CD4-positive, alpha-beta T cell (primary cell): ENCODE data around the gene MROH9. TPM values are rescaled to one million over a fixed set of nuclear protein-coding genes. Genes with fewer than 3 reads are reported as not detected.

Source experiments
- ATAC-seq: fragments of 200-7000 bp; cut with Tn5 transposase; one replicate; pipeline ENCODE4 v1.10.0; 2022; ENCODE audit warnings: mild to moderate bottlenecking; ENCODE audit not compliant: poor library complexity
- CTCF ChIA-PET: fragments of 350-600 bp; sonication (Branson Sonifier 250); formaldehyde crosslinking; loops from one replicate; lab custom pipeline; 2021; ENCODE audit warnings: antibody characterized with exemption, inconsistent platforms; lab: Charles Lee
- POLR2A ChIA-PET: fragments of 350-600 bp; sonication (Branson Sonifier 250); formaldehyde crosslinking; loops from one replicate; lab custom pipeline; 2021; ENCODE audit warnings: antibody characterized with exemption, inconsistent platforms; lab: Charles Lee
- DNase-seq, 14 experiments: peaks; one replicate each; pipeline ENCODE4 v3.0.0-alpha.2; 2013 to 2020; ENCODE audit warnings: mixed read lengths in 2 of 14
- H3K27ac ChIP-seq, 2 donors: one replicate each; pipeline versions ENCODE4 v1.5.1 to v1.7.0; 2013; ENCODE audit warnings: low read length in 2 of 2, low read depth in 1 of 2, mild to moderate bottlenecking in 1 of 2
- H3K27me3 ChIP-seq, 2 experiments: 1 replicate in 1 of 2; 2 replicates in 1 of 2; pipeline versions ENCODE4 v1.6.1 to v1.7.0; 2013; ENCODE audit warnings: low read length in 2 of 2, control low read depth in 1 of 2, mild to moderate bottlenecking in 1 of 2, moderate library complexity in 1 of 2; ENCODE audit not compliant: insufficient read depth in 2 of 2, control insufficient read depth in 1 of 2
- H3K36me3 ChIP-seq: one replicate; pipeline ENCODE4 v1.6.1; 2013; ENCODE audit warnings: low read length, control low read depth; ENCODE audit not compliant: insufficient read depth
- H3K4me1 ChIP-seq: one replicate; pipeline ENCODE4 v1.6.1; 2013; ENCODE audit warnings: low read length, control low read depth; ENCODE audit not compliant: insufficient read depth
- H3K4me3 ChIP-seq: one replicate; pipeline ENCODE4 v1.5.1; 2013; ENCODE audit warnings: mild to moderate bottlenecking, low read length, moderate library complexity
- H3K9me3 ChIP-seq, 2 experiments: 1 replicate in 1 of 2; 2 replicates in 1 of 2; pipeline versions ENCODE4 v1.6.1 to v1.7.0; 2013; ENCODE audit warnings: low read length in 2 of 2, mild to moderate bottlenecking in 2 of 2, control low read depth in 1 of 2, moderate library complexity in 1 of 2; ENCODE audit not compliant: control insufficient read depth in 1 of 2, insufficient read depth in 1 of 2
- H3K27ac Mint-ChIP-seq: one replicate; pipeline ENCODE4 v1.8.0; 2020; ENCODE audit warnings: mixed read lengths
- H3K27me3 Mint-ChIP-seq: one replicate; pipeline ENCODE4 v1.8.0; 2021; ENCODE audit warnings: mixed read lengths
- H3K36me3 Mint-ChIP-seq: one replicate; pipeline ENCODE4 v1.8.0; 2021; ENCODE audit warnings: low read depth, mixed read lengths
- H3K4me1 Mint-ChIP-seq: one replicate; pipeline ENCODE4 v1.8.0; 2021; ENCODE audit warnings: low read depth, mixed read lengths
- H3K4me3 Mint-ChIP-seq: one replicate; pipeline ENCODE4 v1.8.0; 2020; ENCODE audit warnings: mild to moderate bottlenecking, mixed read lengths
- H3K9me3 Mint-ChIP-seq: one replicate; pipeline ENCODE4 v1.8.0; 2020; ENCODE audit warnings: mixed read lengths
- CTCF ChIP-seq: fragments of 200-600 bp; IDR thresholded peaks from one replicate; pipeline ENCODE4 v1.8.0; 2022; ENCODE audit warnings: antibody characterized with exemption, mild to moderate bottlenecking
- intact Hi-C, 2 experiments: fragments of 100-400 bp; cut with DNase I in 1 of 2; cut with micrococcal nuclease in 1 of 2; formaldehyde crosslinking; loops; one replicate each; pipeline versions ENCODE4 v1.15.1 to v1.9.0; 2023 to 2025; cut with DNase I, micrococcal nuclease
- total RNA-seq, 174 experiments: library from RNA in 2 of 174; stranded (reverse) in 2 of 174; gene quantifications; one replicate each; pipeline ENCODE4 v1.2.3 and lab custom pipeline; 2021 to 2026

The MROH9 gene
- total RNA-seq, 2 experiments from 2014 or later = not detected

GRCh38 chr1:171019971-171020370 lies 84.6 kb downstream of the MROH9 start:
- CTCF ChIA-PET = no interaction called here
- intact Hi-C loops = no loop called here
- Mint-ChIP-seq H3K4me3 (no peak overlapping the region), H3K36me3 (no peaks in the 10 kb centered on the region), H3K27me3 (no peaks in the 10 kb centered on the region), H3K9me3 (no peaks in the 10 kb centered on the region), H3K27ac (no peak overlapping the region), H3K4me1 (no peaks in the 10 kb centered on the region)
- ATAC-seq (no peak), DNase-seq (no peak)
- peaks cover 2% of the 10 kb centered on the region in 2 experiments for H3K27me3 ChIP-seq
- no peak for TF ChIP-seq CTCF
- H3K27ac ChIP-seq = no peak overlapping the region
- H3K36me3 ChIP-seq = no peaks in the 10 kb centered on the region
- no peaks in the 10 kb centered on the region for H3K4me1 ChIP-seq
- POLR2A ChIA-PET = interaction anchor here (0.6 kb wide), 1 partner anchor 294 kb away, joined by 3 read pairs; the partner anchor contains the start of gene FMO4
- peaks cover 0 to 9% of the 10 kb centered on the region in 2 experiments for H3K9me3 ChIP-seq
- H3K4me3 ChIP-seq = no peak overlapping the region

- H3K27ac Mint-ChIP-seq = no peak overlapping the region
- ChIA-PET POLR2A (no interaction called here), CTCF (no interaction called here)
- Histone ChIP-seq H3K36me3 (no peaks in the 10 kb centered on the region), H3K27ac (no peak overlapping the region), H3K9me3 (peaks cover 0 to 14% of the 10 kb centered on the region in 2 experiments), H3K4me1 (no peaks in the 10 kb centered on the region), H3K4me3 (no peak overlapping the region), H3K27me3 (peaks cover 3 to 7% of the 10 kb centered on the region in 2 experiments)
- H3K9me3 Mint-ChIP-seq = no peaks in the 10 kb centered on the region
- intact Hi-C loops = no loop called here
- H3K4me3 Mint-ChIP-seq = no peak overlapping the region
- no peaks in the 10 kb centered on the region for H3K36me3 Mint-ChIP-seq
- no peak for DNase-seq
- TF ChIP-seq CTCF = no peak
- peaks cover 27% of the 10 kb centered on the region for H3K27me3 Mint-ChIP-seq
- ATAC-seq = no peak
- no peaks in the 10 kb centered on the region for H3K4me1 Mint-ChIP-seq
These were observed 97.7 kb downstream of the MROH9 start for GRCh38 chr1:171032822-171033702.

- Histone ChIP-seq H3K4me1 (no peaks in the 10 kb centered on the region), H3K27me3 (peaks cover under 1 to 6% of the 10 kb centered on the region in 2 experiments), H3K4me3 (no peak overlapping the region), H3K9me3 (peaks cover 0 to 8% of the 10 kb centered on the region in 2 experiments), H3K36me3 (no peaks in the 10 kb centered on the region), H3K27ac (no peak overlapping the region)
- no peak overlapping the region for H3K27ac Mint-ChIP-seq
- no peak for DNase-seq
- ChIA-PET CTCF (interaction anchor here (0.5 kb wide), 1 partner anchor 672 kb away, joined by 5 read pairs; no protein-coding TSS in a partner anchor), POLR2A (no interaction called here)
- H3K4me1 Mint-ChIP-seq = no peaks in the 10 kb centered on the region
- ATAC-seq = no peak
- no peaks in the 10 kb centered on the region for H3K36me3 Mint-ChIP-seq
- intact Hi-C loops = no loop called here
- peaks cover 4% of the 10 kb centered on the region for H3K27me3 Mint-ChIP-seq
- no peak overlapping the region for H3K4me3 Mint-ChIP-seq
- peaks cover 2% of the 10 kb centered on the region for H3K9me3 Mint-ChIP-seq
- TF ChIP-seq CTCF = no peak
These were observed 102.3 kb downstream of the MROH9 start for GRCh38 chr1:171037626-171038025.
